H9 (cell line): ENCODE data around the gene IGFALS. TPM values are rescaled to one million over a fixed set of nuclear protein-coding genes. Genes with fewer than 3 reads are reported as not detected.

Experiments
- DNase-seq: peaks from one replicate; pipeline ENCODE4 v3.0.0-alpha.2; 2017
- H2AFZ ChIP-seq: one replicate; pipeline ENCODE4 v1.6.1; 2013; ENCODE audit warnings: mild to moderate bottlenecking, low read length, control low read depth, moderate library complexity
- H2AK5ac ChIP-seq: 2 replicates; pipeline ENCODE4 v1.6.1; 2013; ENCODE audit warnings: low read length, control low read depth, mixed read lengths; ENCODE audit not compliant: insufficient read length
- H2BK120ac ChIP-seq: one replicate; pipeline ENCODE4 v1.6.1; 2013; ENCODE audit warnings: low read depth, mild to moderate bottlenecking, low read length, control low read depth, inconsistent platforms; ENCODE audit not compliant: poor library complexity, severe bottlenecking
- H2BK12ac ChIP-seq: 2 replicates; pipeline ENCODE4 v1.6.1; 2013; ENCODE audit warnings: low read length, control low read depth, mixed read lengths, low read depth; ENCODE audit not compliant: insufficient read length
- H2BK15ac ChIP-seq: 2 replicates; pipeline ENCODE4 v1.6.1; 2013; ENCODE audit warnings: low read depth, low read length, control low read depth
- H2BK20ac ChIP-seq: one replicate; pipeline ENCODE4 v1.6.1; 2013; ENCODE audit warnings: low read depth, mild to moderate bottlenecking, low read length, control low read depth, inconsistent platforms; ENCODE audit not compliant: poor library complexity, severe bottlenecking
- H2BK5ac ChIP-seq: 2 replicates; pipeline ENCODE4 v1.6.1; 2013; ENCODE audit warnings: low read length, control low read depth, mixed read lengths; ENCODE audit not compliant: insufficient read length
- H3K14ac ChIP-seq: 2 replicates; pipeline ENCODE4 v1.6.1; 2013; ENCODE audit warnings: low read length, control low read depth; ENCODE audit not compliant: insufficient read depth
- H3K18ac ChIP-seq: 2 replicates; pipeline ENCODE4 v1.6.1; 2013; ENCODE audit warnings: low read depth, mild to moderate bottlenecking, mixed read lengths, low read length, control low read depth; ENCODE audit not compliant: insufficient read length
- H3K23ac ChIP-seq: 2 replicates; pipeline ENCODE4 v1.6.1; 2013; ENCODE audit warnings: low read length, control low read depth, mixed read lengths, low read depth; ENCODE audit not compliant: insufficient read length
- H3K23me2 ChIP-seq: 2 replicates; pipeline ENCODE4 v1.6.1; 2013; ENCODE audit warnings: low read depth, mild to moderate bottlenecking, mixed read lengths, low read length, control low read depth; ENCODE audit not compliant: insufficient read length, poor library complexity, severe bottlenecking
- H3K27ac ChIP-seq: 2 replicates; pipeline ENCODE4 v1.5.1; 2013; ENCODE audit warnings: low read length, control low read depth, mixed read lengths, low read depth; ENCODE audit not compliant: insufficient read length
- H3K27me3 ChIP-seq: 2 replicates; pipeline ENCODE4 v1.6.1; 2013; ENCODE audit warnings: low read length, control low read depth, inconsistent platforms; ENCODE audit not compliant: insufficient read depth
- H3K4ac ChIP-seq: 2 replicates; pipeline ENCODE4 v1.6.1; 2013; ENCODE audit warnings: low read depth, mild to moderate bottlenecking, control low read depth, inconsistent platforms, low read length, moderate library complexity
- H3K4me1 ChIP-seq: 2 replicates; pipeline ENCODE4 v1.6.1; 2013; ENCODE audit warnings: low read length, control low read depth, inconsistent platforms; ENCODE audit not compliant: insufficient read depth
- H3K4me2 ChIP-seq: 2 replicates; pipeline ENCODE4 v1.6.1; 2013; ENCODE audit warnings: low read length, control low read depth, mixed read lengths; ENCODE audit not compliant: insufficient read length, insufficient read depth
- H3K56ac ChIP-seq: 2 replicates; pipeline ENCODE4 v1.6.1; 2013; ENCODE audit warnings: low read depth, mild to moderate bottlenecking, mixed read lengths, low read length, control low read depth; ENCODE audit not compliant: insufficient read length
- H3K79me1 ChIP-seq: 2 replicates; pipeline ENCODE4 v1.6.1; 2013; ENCODE audit warnings: low read depth, mild to moderate bottlenecking, moderate library complexity, low read length, control low read depth, inconsistent platforms; ENCODE audit not compliant: insufficient read depth, poor library complexity, severe bottlenecking
- H3K79me2 ChIP-seq: 2 replicates; pipeline ENCODE4 v1.6.1; 2013; ENCODE audit warnings: low read length, control low read depth, inconsistent platforms; ENCODE audit not compliant: insufficient read depth
- H3K9ac ChIP-seq: 2 replicates; pipeline ENCODE4 v1.6.1; 2013; ENCODE audit warnings: low read length, control low read depth, mixed read lengths; ENCODE audit not compliant: insufficient read length; ENCODE audit errors: extremely low read depth
- H3K9me3 ChIP-seq: one replicate; pipeline ENCODE4 v1.6.1; 2013; ENCODE audit warnings: low read depth, low read length, inconsistent platforms; ENCODE audit not compliant: control insufficient read depth
- H3T11ph ChIP-seq: one replicate; pipeline ENCODE4 v1.6.1; 2013; ENCODE audit warnings: mild to moderate bottlenecking, low read length, control low read depth, inconsistent platforms
- H4K20me1 ChIP-seq: one replicate; pipeline ENCODE4 v1.6.1; 2013; ENCODE audit not compliant: control insufficient read depth, insufficient read length, insufficient read depth
- H4K5ac ChIP-seq: 2 replicates; pipeline ENCODE4 v1.6.1; 2013; ENCODE audit warnings: low read depth, mild to moderate bottlenecking, mixed read lengths, low read length, control low read depth; ENCODE audit not compliant: insufficient read length
- H4K8ac ChIP-seq: replicated peaks from 2 replicates; pipeline ENCODE4 v1.6.1; 2013; ENCODE audit warnings: low read length, control low read depth, mixed read lengths, low read depth; ENCODE audit not compliant: insufficient read length
- H4K91ac ChIP-seq: 2 replicates; pipeline ENCODE4 v1.6.1; 2013; ENCODE audit warnings: low read depth, mild to moderate bottlenecking, moderate library complexity, mixed read lengths, low read length, control low read depth; ENCODE audit not compliant: insufficient read length
- H3K27ac Mint-ChIP-seq, 3 experiments: 2 replicates in 2 of 3; 3 replicates in 1 of 3; pipeline ENCODE4 v1.8.0; 2020 to 2021; ENCODE audit warnings: mixed read lengths in 3 of 3, mild to moderate bottlenecking in 1 of 3, moderate library complexity in 1 of 3
- H3K27me3 Mint-ChIP-seq: 2 replicates; pipeline ENCODE4 v1.8.0; 2021; ENCODE audit warnings: low read depth, mild to moderate bottlenecking, moderate library complexity, mixed read lengths
- H3K36me3 Mint-ChIP-seq, 3 experiments: 2 replicates in 2 of 3; 3 replicates in 1 of 3; pipeline ENCODE4 v1.8.0; 2020 to 2021; ENCODE audit warnings: low read depth in 3 of 3, mixed read lengths in 3 of 3; ENCODE audit not compliant: insufficient read depth in 1 of 3
- H3K4me1 Mint-ChIP-seq, 2 experiments: 2 replicates each; pipeline ENCODE4 v1.8.0; 2020; ENCODE audit warnings: mixed read lengths in 2 of 2
- H3K4me3 Mint-ChIP-seq, 2 experiments: 2 replicates in 1 of 2; 3 replicates in 1 of 2; pipeline ENCODE4 v1.8.0; 2020 to 2021; ENCODE audit warnings: mild to moderate bottlenecking in 2 of 2, mixed read lengths in 2 of 2, moderate library complexity in 1 of 2
- H3K9me3 Mint-ChIP-seq, 2 experiments: 2 replicates in 1 of 2; 3 replicates in 1 of 2; pipeline ENCODE4 v1.8.0; 2020; ENCODE audit warnings: mild to moderate bottlenecking in 2 of 2, mixed read lengths in 2 of 2, moderate library complexity in 1 of 2
- CTCF ChIP-seq: fragments of 200-600 bp; sonication (generic); conservative IDR thresholded peaks from 3 replicates; pipeline ENCODE4 v1.8.0; 2021; ENCODE audit warnings: antibody characterized with exemption, mild to moderate bottlenecking
- WGBS: extraction: QIAGEN DNeasy Blood & Tissue Kit; methylation state at CpG from one replicate; pipeline ENCODE4 v1.1.7; 2013; ENCODE audit warnings: missing lambda C conversion rate, low lambda C conversion rate, mixed read lengths; ENCODE audit not compliant: insufficient read length; ENCODE audit errors: extremely low coverage; 5-methylcytosine and 5-hydroxymethylcytosine counted together
- total RNA-seq: library from RNA; stranded (reverse); gene quantifications from 2 replicates; pipeline ENCODE4 v1.2.1, GENCODE V29; 2021

The IGFALS gene
- total RNA-seq, 1 experiment from 2014 or later = not detected

- Histone ChIP-seq H2AFZ (no peak overlapping the region), H3K4me1 (no peaks in the 10 kb centered on the region), H3T11ph (no peak overlapping the region), H3K79me1 (no peaks in the 10 kb centered on the region), H3K4ac (no peak overlapping the region), H4K8ac (no peak overlapping the region), H2BK12ac (no peak overlapping the region), H3K27me3 (no peaks in the 10 kb centered on the region), H2BK15ac (no peak overlapping the region), H3K4me2 (no peak overlapping the region), H3K23me2 (no peaks in the 10 kb centered on the region), H4K91ac (no peak overlapping the region), H3K18ac (no peak overlapping the region), H4K5ac (no peak overlapping the region), H3K79me2 (no peaks in the 10 kb centered on the region), H3K56ac (no peak overlapping the region), H2BK120ac (no peak overlapping the region), H3K27ac (no peak overlapping the region), H2BK20ac (no peak overlapping the region), H3K14ac (no peak overlapping the region), H4K20me1 (no peaks in the 10 kb centered on the region), H3K9ac (no peak overlapping the region), H2AK5ac (no peak overlapping the region), H3K23ac (no peak overlapping the region), H2BK5ac (no peak overlapping the region), H3K9me3 (peaks cover 7% of the 10 kb centered on the region)
- no peak for DNase-seq
- no peak overlapping the region; a peak in 2 of 5 replicates for H3K4me3 Mint-ChIP-seq
- peaks cover 32 to 34% of the 10 kb centered on the region in 2 experiments for H3K9me3 Mint-ChIP-seq
- no CpG with 5 or more reads among the region's 32 CpGs for WGBS
- H3K27me3 Mint-ChIP-seq = no peaks in the 10 kb centered on the region
- TF ChIP-seq CTCF = no peak
- H3K27ac Mint-ChIP-seq = no peak overlapping the region
- no peaks in the 10 kb centered on the region for H3K4me1 Mint-ChIP-seq
- peaks cover 16 to 27% (median 21%) of the 10 kb centered on the region in 3 experiments for H3K36me3 Mint-ChIP-seq
Measured at GRCh38 chr16:1794908-1795666, 1.6 kb upstream of the IGFALS start.
